K562 (cell line): ENCODE data around the gene CDCP2. TPM values are rescaled to one million over a fixed set of nuclear protein-coding genes. Genes with fewer than 3 reads are reported as not detected.
A peak's percentile ranks its signal among the peaks of the same experiment; 100 is the strongest.

Experiments used
- BACH1 ChIP-seq: fragments of 200-800 bp; sonication (Bioruptor generic); IDR thresholded peaks from 2 replicates; pipeline ENCODE4 v1.6.1; 2016; ENCODE audit warnings: missing genetic modification characterization, missing compliant biosample characterization
- CBX3 ChIP-seq, 2 experiments: IDR thresholded peaks; 1 replicate in 1 of 2; 2 replicates in 1 of 2; pipeline ENCODE4 v1.6.1; 2012; ENCODE audit warnings: inconsistent platforms in 2 of 2, low read length in 2 of 2, borderline replicate concordance in 1 of 2, control low read depth in 1 of 2
- CSDE1 ChIP-seq, 2 experiments: fragments of 450-650 bp; IDR thresholded peaks; 2 replicates each; pipeline ENCODE4 v1.6.1; 2016; ENCODE audit warnings: mild to moderate bottlenecking in 1 of 2
- EZH2 ChIP-seq: IDR thresholded peaks from 2 replicates; pipeline ENCODE4 v1.6.1; 2012; ENCODE audit warnings: low read depth, mild to moderate bottlenecking, inconsistent platforms, low read length, borderline replicate concordance
- FOXM1 ChIP-seq, 2 experiments: fragments of 450-650 bp in 1 of 2; sonication (generic) in 1 of 2; formaldehyde crosslinking in 1 of 2; IDR thresholded peaks; 2 replicates each; pipeline versions ENCODE4 v1.6.1 to v1.9.0; 2017 to 2022; ENCODE audit warnings: low read depth in 2 of 2, mild to moderate bottlenecking in 2 of 2, missing genetic modification reagents in 1 of 2, moderate library complexity in 1 of 2
- JUND ChIP-seq, 2 experiments: IDR thresholded peaks; 2 replicates in 1 of 2; 3 replicates in 1 of 2; pipeline ENCODE4 v1.6.1; 2011; ENCODE audit warnings: borderline replicate concordance in 2 of 2, low read depth in 2 of 2, low read length in 2 of 2, improper control_type of control experiment in 1 of 2, missing biosample characterization in 1 of 2, missing genetic modification characterization in 1 of 2, missing genetic modification reagents in 1 of 2
- PML ChIP-seq: IDR thresholded peaks from 2 replicates; pipeline ENCODE4 v1.6.1; 2012; ENCODE audit warnings: low read length, inconsistent platforms
- RAD51 ChIP-seq: fragments of 450-650 bp; IDR thresholded peaks from 2 replicates; pipeline ENCODE4 v1.7.1; 2016; ENCODE audit warnings: low read depth, mild to moderate bottlenecking, borderline replicate concordance
- RFX5 ChIP-seq: IDR thresholded peaks from 2 replicates; pipeline ENCODE4 v1.6.1; 2011; ENCODE audit warnings: low read depth, mild to moderate bottlenecking, improper control_type of control experiment, low read length
- RHOXF2B ChIP-seq: fragments of 250-450 bp; sonication (Bioruptor Pico); conservative IDR thresholded peaks from 2 replicates; pipeline ENCODE4 v1.5.1; 2021
- RNF2 ChIP-seq: sonication (generic); IDR thresholded peaks from 2 replicates; pipeline ENCODE4 v1.6.1; 2016
- RUNX1 ChIP-seq: sonication (generic); IDR thresholded peaks from 2 replicates; pipeline ENCODE4 v1.6.1; 2016; ENCODE audit warnings: antibody characterized with exemption, low read depth
- SMARCC2 ChIP-seq: fragments of 450-650 bp; IDR thresholded peaks from 2 replicates; pipeline ENCODE4 v1.6.1; 2017; ENCODE audit warnings: antibody characterized with exemption, moderate library complexity, mild to moderate bottlenecking, low read depth
- polyA plus RNA-seq, 8 experiments: library from polyadenylated mRNA; depleted of rRNA in 4 of 8; stranded (reverse) in 5 of 8; unstranded in 3 of 8; fragments of >200 nt; fragmentation: Nextera tagmentation in 2 of 8; fragmentation: Illumina TruSeq in 1 of 8; extraction: Ambion mirVana in 2 of 8; extraction: Trizol in 1 of 8; gene quantifications; 2 replicates each; pipeline versions ENCODE4 v1.2.1 to v1.2.3, GENCODE V29; 2011 to 2014; ENCODE audit warnings: inconsistent platforms in 1 of 8, missing spikeins in 1 of 8
- total RNA-seq, 7 experiments: library from RNA; depleted of rRNA in 6 of 7; stranded (reverse); fragments of >200 nt in 6 of 7; fragmentation: Illumina TruSeq in 2 of 7; extraction: Trizol in 2 of 7; gene quantifications; 2 replicates each; pipeline versions ENCODE4 v1.2.1 to v1.2.3, GENCODE V29; 2011 to 2021; ENCODE audit warnings: low replicate concordance in 1 of 7
- TF ChIP-seq, protein P1 (sequence below): fragments of 250-450 bp; sonication (Bioruptor Pico); IDR thresholded peaks from 2 replicates; pipeline ENCODE4 v1.8.0; 2022; ENCODE audit warnings: inconsistent platforms, mild to moderate bottlenecking, moderate library complexity, borderline replicate concordance
- TF ChIP-seq, protein P2 (sequence below): fragments of 150-350 bp; IDR thresholded peaks from 2 replicates; pipeline ENCODE4 v1.6.1; 2014; ENCODE audit warnings: low read depth, mild to moderate bottlenecking, low read length, borderline replicate concordance
- TF ChIP-seq, protein P3 (sequence below): fragments of 250-450 bp; sonication (Bioruptor Pico); IDR thresholded peaks from 2 replicates; pipeline ENCODE4 v1.8.0; 2021; ENCODE audit warnings: borderline replicate concordance, mild to moderate bottlenecking, moderate library complexity; ENCODE audit not compliant: poor library complexity, severe bottlenecking
- TF ChIP-seq, protein P4 (sequence below), 2 experiments: fragments of 450-650 bp in 1 of 2; sonication (generic) in 1 of 2; formaldehyde crosslinking in 1 of 2; IDR thresholded peaks in 1 of 2; conservative IDR thresholded peaks in 1 of 2; 2 replicates each; pipeline versions ENCODE4 v1.6.1 to v1.8.1; 2016 to 2023; ENCODE audit warnings: mild to moderate bottlenecking in 2 of 2, moderate library complexity in 2 of 2, inconsistent platforms in 1 of 2, missing genetic modification reagents in 1 of 2
- TF ChIP-seq, protein P5 (sequence below): fragments of 250-450 bp; sonication (Bioruptor Pico); IDR thresholded peaks from 2 replicates; pipeline ENCODE4 v1.9.0; 2021; ENCODE audit warnings: mild to moderate bottlenecking

CDCP2 gene
- total and polyA plus RNA-seq, 9 of the 15 experiments (the other 6 are each of a cell fraction or from before 2014, with no cell fraction given) = not detected

DNA sequence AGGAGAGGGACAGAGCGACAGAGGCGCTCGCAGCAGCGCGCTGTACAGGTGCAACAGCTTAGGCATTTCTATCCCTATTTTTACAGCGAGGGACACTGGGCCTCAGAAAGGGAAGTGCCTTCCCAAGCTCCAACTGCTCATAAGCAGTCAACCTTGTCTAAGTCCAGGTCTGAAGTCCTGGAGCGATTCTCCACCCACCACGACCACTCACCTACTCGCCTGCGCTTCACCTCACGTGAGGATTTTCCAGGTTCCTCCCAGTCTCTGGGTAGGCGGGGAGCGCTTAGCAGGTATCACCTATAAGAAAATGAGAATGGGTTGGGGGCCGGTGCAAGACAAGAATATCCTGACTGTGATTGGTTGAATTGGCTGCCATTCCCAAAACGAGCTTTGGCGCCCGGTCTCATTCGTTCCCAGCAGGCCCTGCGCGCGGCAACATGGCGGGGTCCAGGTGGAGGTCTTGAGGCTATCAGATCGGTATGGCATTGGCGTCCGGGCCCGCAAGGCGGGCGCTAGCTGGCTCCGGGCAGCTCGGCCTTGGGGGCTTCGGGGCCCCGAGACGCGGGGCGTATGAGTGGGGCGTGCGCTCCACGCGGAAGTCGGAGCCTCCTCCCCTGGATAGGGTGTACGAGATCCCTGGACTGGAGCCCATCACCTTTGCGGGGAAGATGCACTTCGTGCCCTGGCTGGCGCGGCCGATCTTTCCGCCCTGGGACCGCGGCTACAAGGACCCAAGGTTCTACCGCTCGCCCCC is 47.1 kb upstream of the CDCP2 start, which contains the start of the genes CYB5RL and MRPL37 (continued):
- TF ChIP-seq, protein P1, sequence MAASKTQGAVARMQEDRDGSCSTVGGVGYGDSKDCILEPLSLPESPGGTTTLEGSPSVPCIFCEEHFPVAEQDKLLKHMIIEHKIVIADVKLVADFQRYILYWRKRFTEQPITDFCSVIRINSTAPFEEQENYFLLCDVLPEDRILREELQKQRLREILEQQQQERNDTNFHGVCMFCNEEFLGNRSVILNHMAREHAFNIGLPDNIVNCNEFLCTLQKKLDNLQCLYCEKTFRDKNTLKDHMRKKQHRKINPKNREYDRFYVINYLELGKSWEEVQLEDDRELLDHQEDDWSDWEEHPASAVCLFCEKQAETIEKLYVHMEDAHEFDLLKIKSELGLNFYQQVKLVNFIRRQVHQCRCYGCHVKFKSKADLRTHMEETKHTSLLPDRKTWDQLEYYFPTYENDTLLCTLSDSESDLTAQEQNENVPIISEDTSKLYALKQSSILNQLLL (CRISPR knock-in tag) = no peak
- TF ChIP-seq RUNX1 (no peak), RNF2 (0 out of 2 replicates have a peak, but pooled peaks have one; percentile 16), PML (peak; percentile 82; the same call in 1 of the 2 replicates), CSDE1 (IDR thresholded peaks at IDR 0.05) (no peak), EZH2 (no peak), RAD51 (peak; percentile 57; the same call in 1 of the 2 replicates), BACH1 (no peak), RFX5 (no peak), FOXM1 (IDR thresholded peaks at IDR 0.05; ENCODE audit: low read depth) (no peak), FOXM1 (CRISPR knock-in tag; IDR thresholded peaks at IDR 0.05; ENCODE audit: low read depth) (0 out of 2 replicates have a peak, but pooled peaks have one; percentile 78), SMARCC2 (no peak), JUND (IDR thresholded peaks at IDR 0.05; ENCODE audit: borderline replicate concordance, low read depth, low read length) (peak; percentile 40; the same call in 1 of the 2 replicates), JUND (tag; IDR thresholded peaks at IDR 0.05; ENCODE audit: borderline replicate concordance, low read depth, low read length) (peak; percentile 10; the same call in 1 of the 3 replicates), RHOXF2B (CRISPR knock-in tag) (no peak), CBX3 (IDR thresholded peaks at IDR 0.05; ENCODE audit: borderline replicate concordance in 1 of 2, low read length in 2 of 2) (no peak)
- TF ChIP-seq, protein P2, sequence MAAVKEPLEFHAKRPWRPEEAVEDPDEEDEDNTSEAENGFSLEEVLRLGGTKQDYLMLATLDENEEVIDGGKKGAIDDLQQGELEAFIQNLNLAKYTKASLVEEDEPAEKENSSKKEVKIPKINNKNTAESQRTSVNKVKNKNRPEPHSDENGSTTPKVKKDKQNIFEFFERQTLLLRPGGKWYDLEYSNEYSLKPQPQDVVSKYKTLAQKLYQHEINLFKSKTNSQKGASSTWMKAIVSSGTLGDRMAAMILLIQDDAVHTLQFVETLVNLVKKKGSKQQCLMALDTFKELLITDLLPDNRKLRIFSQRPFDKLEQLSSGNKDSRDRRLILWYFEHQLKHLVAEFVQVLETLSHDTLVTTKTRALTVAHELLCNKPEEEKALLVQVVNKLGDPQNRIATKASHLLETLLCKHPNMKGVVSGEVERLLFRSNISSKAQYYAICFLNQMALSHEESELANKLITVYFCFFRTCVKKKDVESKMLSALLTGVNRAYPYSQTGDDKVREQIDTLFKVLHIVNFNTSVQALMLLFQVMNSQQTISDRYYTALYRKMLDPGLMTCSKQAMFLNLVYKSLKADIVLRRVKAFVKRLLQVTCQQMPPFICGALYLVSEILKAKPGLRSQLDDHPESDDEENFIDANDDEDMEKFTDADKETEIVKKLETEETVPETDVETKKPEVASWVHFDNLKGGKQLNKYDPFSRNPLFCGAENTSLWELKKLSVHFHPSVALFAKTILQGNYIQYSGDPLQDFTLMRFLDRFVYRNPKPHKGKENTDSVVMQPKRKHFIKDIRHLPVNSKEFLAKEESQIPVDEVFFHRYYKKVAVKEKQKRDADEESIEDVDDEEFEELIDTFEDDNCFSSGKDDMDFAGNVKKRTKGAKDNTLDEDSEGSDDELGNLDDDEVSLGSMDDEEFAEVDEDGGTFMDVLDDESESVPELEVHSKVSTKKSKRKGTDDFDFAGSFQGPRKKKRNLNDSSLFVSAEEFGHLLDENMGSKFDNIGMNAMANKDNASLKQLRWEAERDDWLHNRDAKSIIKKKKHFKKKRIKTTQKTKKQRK = peak; percentile 73; the same call in 1 of the 2 replicates
- TF ChIP-seq, protein P3, sequence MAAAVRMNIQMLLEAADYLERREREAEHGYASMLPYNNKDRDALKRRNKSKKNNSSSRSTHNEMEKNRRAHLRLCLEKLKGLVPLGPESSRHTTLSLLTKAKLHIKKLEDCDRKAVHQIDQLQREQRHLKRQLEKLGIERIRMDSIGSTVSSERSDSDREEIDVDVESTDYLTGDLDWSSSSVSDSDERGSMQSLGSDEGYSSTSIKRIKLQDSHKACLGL = no peak
- TF ChIP-seq, protein P4, sequence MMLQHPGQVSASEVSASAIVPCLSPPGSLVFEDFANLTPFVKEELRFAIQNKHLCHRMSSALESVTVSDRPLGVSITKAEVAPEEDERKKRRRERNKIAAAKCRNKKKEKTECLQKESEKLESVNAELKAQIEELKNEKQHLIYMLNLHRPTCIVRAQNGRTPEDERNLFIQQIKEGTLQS (IDR thresholded peaks at IDR 0.05) = no peak
- TF ChIP-seq, protein P4 (CRISPR knock-in tag; conservative IDR thresholded peaks at IDR 0.05) = no peak; the same call in 1 of the 2 replicates
- TF ChIP-seq, protein P5, sequence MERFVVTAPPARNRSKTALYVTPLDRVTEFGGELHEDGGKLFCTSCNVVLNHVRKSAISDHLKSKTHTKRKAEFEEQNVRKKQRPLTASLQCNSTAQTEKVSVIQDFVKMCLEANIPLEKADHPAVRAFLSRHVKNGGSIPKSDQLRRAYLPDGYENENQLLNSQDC = no peak
